ENCODE measurements around the gene CCNT2.

GRCh38 chr2:134900151-134900550 is 18.5 kb upstream of the CCNT2 start:
- TF ChIP-seq CTCF (IDR thresholded peaks at IDR 0.05) (no peak), POLR2A (IDR thresholded peaks at IDR 0.05) (no peak)

All from esophagus squamous epithelium (tissue), 4 donors.